ENCODE results near the gene BNC2.

BNC2 gene

DNA sequence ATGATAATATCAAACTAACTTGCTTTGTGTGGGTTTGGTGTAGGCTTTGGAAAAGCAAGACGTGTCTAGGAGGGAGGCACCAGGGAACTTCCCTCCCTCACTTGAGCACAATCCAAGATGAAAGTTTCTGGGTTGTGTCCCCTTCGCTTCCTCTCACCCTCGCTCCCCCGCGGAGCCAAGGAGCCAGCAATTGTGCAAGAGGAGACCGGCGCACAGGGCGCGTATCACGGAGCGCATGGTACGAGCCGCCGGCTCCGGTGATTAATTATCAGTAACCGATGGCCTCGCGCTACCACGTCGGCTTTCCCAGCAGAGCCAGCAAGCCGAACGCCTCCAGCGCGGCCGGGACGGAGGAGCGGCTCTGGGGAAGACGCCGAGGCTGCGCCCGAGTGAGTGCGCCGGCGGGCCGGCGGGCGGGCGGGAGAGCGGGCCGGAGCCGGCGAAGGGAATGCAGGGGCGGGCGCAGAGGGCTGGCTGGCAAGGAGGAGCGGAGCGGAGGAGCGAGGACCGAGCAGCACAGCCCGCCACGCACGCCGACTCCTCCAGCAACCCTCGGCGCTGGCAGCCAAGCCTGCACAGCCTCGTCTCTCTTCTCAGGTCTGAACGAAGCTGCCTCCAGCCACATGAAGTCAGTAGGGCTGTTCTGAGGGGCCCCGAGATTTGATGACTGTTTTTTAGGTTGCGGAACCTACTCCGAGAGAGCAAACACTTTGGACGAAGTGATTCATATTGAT lies 143.6 kb downstream of the BNC2 start:
- Histone ChIP-seq H3K27ac (ENCODE audit: extremely low read depth, low read depth, low read length) (peak overlapping the region; percentile 62), H3K4me3 (ENCODE audit: low read depth, low read length) (peak overlapping the region; percentile 50), H3K36me3 (ENCODE audit: control insufficient read depth in 2 of 2, insufficient read depth in 1 of 2, low read length in 2 of 2) (no peaks in the 10 kb centered on the region), H3K4me1 (ENCODE audit: control insufficient read depth, insufficient read depth, low read length) (peaks cover 4% of the 10 kb centered on the region; the same call in 1 of the 2 replicates), H3K9me3 (ENCODE audit: control insufficient read depth, insufficient read depth, low read depth, low read length) (no peaks in the 10 kb centered on the region)
- POLR2A ChIA-PET: interaction anchor here (1.0 to 1.2 kb wide), 2 partner anchors 22 to 100 kb away, joined by 3 to 6 read pairs; no protein-coding TSS in a partner anchor
- CTCF ChIA-PET: interaction anchor here (0.6 to 1.0 kb wide), 3 partner anchors 12 to 309 kb away, joined by 3 to 5 read pairs (median 4); no protein-coding TSS in a partner anchor
- no peak for TF ChIP-seq ZNF24 (tag by site-specific recombination; IDR thresholded peaks at IDR 0.05)
- no peak for TF ChIP-seq AEBP2 (tag by site-specific recombination; IDR thresholded peaks at IDR 0.05; ENCODE audit: borderline replicate concordance)
- peak; percentile 85; the same call in 1 of the 2 replicates for TF ChIP-seq ZNF660 (tag by site-specific recombination; IDR thresholded peaks at IDR 0.05)
- no peak for TF ChIP-seq KLF8 (tag by site-specific recombination; IDR thresholded peaks at IDR 0.05)
- no peak for TF ChIP-seq ZNF747 (tag by site-specific recombination; IDR thresholded peaks at IDR 0.05)
- TF ChIP-seq ZBTB21 (tag by site-specific recombination; IDR thresholded peaks at IDR 0.05): 0 out of 2 replicates have a peak, but pooled peaks have one; percentile 17
- TF ChIP-seq ZSCAN23 (tag by site-specific recombination; IDR thresholded peaks at IDR 0.05): no peak
- TF ChIP-seq HOXA7 (CRISPR knock-in tag; IDR thresholded peaks at IDR 0.05; ENCODE audit: borderline replicate concordance): no peak
- TF ChIP-seq ZNF121 (tag by site-specific recombination; IDR thresholded peaks at IDR 0.05): no peak
- TF ChIP-seq YY1 (tag by site-specific recombination; IDR thresholded peaks at IDR 0.05): 0 out of 2 replicates have a peak, but pooled peaks have one; percentile 17
- peak; percentile 89 for TF ChIP-seq ZNF600 (tag by site-specific recombination; IDR thresholded peaks at IDR 0.05)
- TF ChIP-seq ZNF394 (tag by site-specific recombination; IDR thresholded peaks at IDR 0.05; ENCODE audit: borderline replicate concordance): peak; percentile 20; the same call in 1 of the 2 replicates
- TF ChIP-seq, protein P1, sequence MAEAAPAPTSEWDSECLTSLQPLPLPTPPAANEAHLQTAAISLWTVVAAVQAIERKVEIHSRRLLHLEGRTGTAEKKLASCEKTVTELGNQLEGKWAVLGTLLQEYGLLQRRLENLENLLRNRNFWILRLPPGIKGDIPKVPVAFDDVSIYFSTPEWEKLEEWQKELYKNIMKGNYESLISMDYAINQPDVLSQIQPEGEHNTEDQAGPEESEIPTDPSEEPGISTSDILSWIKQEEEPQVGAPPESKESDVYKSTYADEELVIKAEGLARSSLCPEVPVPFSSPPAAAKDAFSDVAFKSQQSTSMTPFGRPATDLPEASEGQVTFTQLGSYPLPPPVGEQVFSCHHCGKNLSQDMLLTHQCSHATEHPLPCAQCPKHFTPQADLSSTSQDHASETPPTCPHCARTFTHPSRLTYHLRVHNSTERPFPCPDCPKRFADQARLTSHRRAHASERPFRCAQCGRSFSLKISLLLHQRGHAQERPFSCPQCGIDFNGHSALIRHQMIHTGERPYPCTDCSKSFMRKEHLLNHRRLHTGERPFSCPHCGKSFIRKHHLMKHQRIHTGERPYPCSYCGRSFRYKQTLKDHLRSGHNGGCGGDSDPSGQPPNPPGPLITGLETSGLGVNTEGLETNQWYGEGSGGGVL (tag by site-specific recombination; IDR thresholded peaks at IDR 0.05): 0 out of 2 replicates have a peak, but pooled peaks have one; percentile 21
- TF ChIP-seq KLF1 (tag by site-specific recombination; IDR thresholded peaks at IDR 0.05): no peak
- no peak for TF ChIP-seq ZNF175 (tag by site-specific recombination; IDR thresholded peaks at IDR 0.05)
- no peak for TF ChIP-seq ZFP37 (tag by site-specific recombination; IDR thresholded peaks at IDR 0.05)
- no peak for TF ChIP-seq ZNF658 (tag by site-specific recombination; IDR thresholded peaks at IDR 0.05)
- TF ChIP-seq MEIS1 (CRISPR knock-in tag; IDR thresholded peaks at IDR 0.05; ENCODE audit: borderline replicate concordance): peak; percentile 42; the same call in 1 of the 2 replicates
- TF ChIP-seq BCL11A (tag by site-specific recombination; IDR thresholded peaks at IDR 0.05; ENCODE audit: low read depth): no peak
- peak; percentile 67 for TF ChIP-seq ZSCAN30 (tag by site-specific recombination; IDR thresholded peaks at IDR 0.05)
- no peak for TF ChIP-seq ZNF140 (tag by site-specific recombination; IDR thresholded peaks at IDR 0.05)
- no peak for TF ChIP-seq KLF16 (tag by site-specific recombination; IDR thresholded peaks at IDR 0.05)
- TF ChIP-seq, protein P2, sequence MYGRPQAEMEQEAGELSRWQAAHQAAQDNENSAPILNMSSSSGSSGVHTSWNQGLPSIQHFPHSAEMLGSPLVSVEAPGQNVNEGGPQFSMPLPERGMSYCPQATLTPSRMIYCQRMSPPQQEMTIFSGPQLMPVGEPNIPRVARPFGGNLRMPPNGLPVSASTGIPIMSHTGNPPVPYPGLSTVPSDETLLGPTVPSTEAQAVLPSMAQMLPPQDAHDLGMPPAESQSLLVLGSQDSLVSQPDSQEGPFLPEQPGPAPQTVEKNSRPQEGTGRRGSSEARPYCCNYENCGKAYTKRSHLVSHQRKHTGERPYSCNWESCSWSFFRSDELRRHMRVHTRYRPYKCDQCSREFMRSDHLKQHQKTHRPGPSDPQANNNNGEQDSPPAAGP (tag by site-specific recombination; IDR thresholded peaks at IDR 0.05): no peak
- TF ChIP-seq ZBTB26 (tag by site-specific recombination; optimal IDR thresholded peaks at IDR 0.05): peak; percentile 86
- TF ChIP-seq ZNF629 (tag by site-specific recombination; IDR thresholded peaks at IDR 0.05): no peak
- TF ChIP-seq, protein P3, sequence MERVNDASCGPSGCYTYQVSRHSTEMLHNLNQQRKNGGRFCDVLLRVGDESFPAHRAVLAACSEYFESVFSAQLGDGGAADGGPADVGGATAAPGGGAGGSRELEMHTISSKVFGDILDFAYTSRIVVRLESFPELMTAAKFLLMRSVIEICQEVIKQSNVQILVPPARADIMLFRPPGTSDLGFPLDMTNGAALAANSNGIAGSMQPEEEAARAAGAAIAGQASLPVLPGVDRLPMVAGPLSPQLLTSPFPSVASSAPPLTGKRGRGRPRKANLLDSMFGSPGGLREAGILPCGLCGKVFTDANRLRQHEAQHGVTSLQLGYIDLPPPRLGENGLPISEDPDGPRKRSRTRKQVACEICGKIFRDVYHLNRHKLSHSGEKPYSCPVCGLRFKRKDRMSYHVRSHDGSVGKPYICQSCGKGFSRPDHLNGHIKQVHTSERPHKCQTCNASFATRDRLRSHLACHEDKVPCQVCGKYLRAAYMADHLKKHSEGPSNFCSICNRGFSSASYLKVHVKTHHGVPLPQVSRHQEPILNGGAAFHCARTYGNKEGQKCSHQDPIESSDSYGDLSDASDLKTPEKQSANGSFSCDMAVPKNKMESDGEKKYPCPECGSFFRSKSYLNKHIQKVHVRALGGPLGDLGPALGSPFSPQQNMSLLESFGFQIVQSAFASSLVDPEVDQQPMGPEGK (tag by site-specific recombination; IDR thresholded peaks at IDR 0.05): no peak
- no peak for TF ChIP-seq ZBTB44 (tag by site-specific recombination; IDR thresholded peaks at IDR 0.05)
- no peak for TF ChIP-seq ZNF19 (tag by site-specific recombination; IDR thresholded peaks at IDR 0.05; ENCODE audit: low read depth)

All from HEK293 (cell line).